AG04450 (cell line): ENCODE data around the gene HTR3D. TPM values are rescaled to one million over a fixed set of nuclear protein-coding genes. Genes with fewer than 3 reads are reported as not detected.
A peak's percentile ranks its signal among the peaks of the same experiment; 100 is the strongest.
"Not testable (repeated sequence)": the region's sequence is repeated elsewhere in the genome, so short reads cannot be mapped to it uniquely, and the experiment has no call there.

Source experiments
- CTCF ChIA-PET: fragments of 300-600, 350-600 bp; formaldehyde crosslinking; extraction: SDS; loops from one replicate; lab custom pipeline; 2022; ENCODE audit warnings: antibody characterized with exemption, inconsistent platforms; lab: Charles Lee
- POLR2A ChIA-PET: fragments of 350-600 bp; formaldehyde crosslinking; extraction: SDS; loops from one replicate; lab custom pipeline; 2021; ENCODE audit warnings: antibody characterized with exemption, inconsistent platforms; lab: Yijun Ruan, JAX
- DNase-seq: peaks from one replicate; pipeline ENCODE4 v3.0.0-alpha.2; 2011; ENCODE audit warnings: low read depth, low spot score
- H3K27ac ChIP-seq: one replicate; pipeline ENCODE4 v1.5.1; 2012; ENCODE audit warnings: low read depth, low read length, control low read depth
- H3K27me3 ChIP-seq: one replicate; pipeline ENCODE4 v1.6.0; 2012; ENCODE audit warnings: low read length; ENCODE audit not compliant: control insufficient read depth, insufficient read depth
- H3K4me3 ChIP-seq: 2 replicates; pipeline ENCODE4 v1.5.1; 2011; ENCODE audit warnings: mild to moderate bottlenecking, low read depth, low read length, control low read depth
- H3K9me3 ChIP-seq: 2 replicates; pipeline ENCODE4 v1.5.1; 2012; ENCODE audit warnings: low read length; ENCODE audit not compliant: control insufficient read depth, insufficient read depth
- polyA plus RNA-seq: library from polyadenylated mRNA; depleted of rRNA; stranded (reverse); fragments of >200 nt; gene quantifications from 2 replicates; pipeline ENCODE4 v1.2.3, GENCODE V29; 2011
- TF ChIP-seq, protein P1 (sequence below): IDR thresholded peaks from 2 replicates; pipeline ENCODE4 v1.5.1; 2011; ENCODE audit warnings: low read depth, low read length, control low read depth, inconsistent platforms

HTR3D gene
- polyA plus RNA-seq, 1 experiment: not detected

GRCh38 chr3:184029443-184029842 is 2.1 kb upstream of the HTR3D start:
- no peak overlapping the region for H3K27ac ChIP-seq
- CTCF ChIA-PET: interaction anchor here (0.6 to 1.3 kb wide), 4 partner anchors 10 to 134 kb away, joined by 3 to 5 read pairs (median 4); partner anchors contain the start of gene ABCC5
- H3K9me3 ChIP-seq: no peaks in the 10 kb centered on the region
- H3K4me3 ChIP-seq: no peak overlapping the region
- no peaks in the 10 kb centered on the region for H3K27me3 ChIP-seq
- TF ChIP-seq, protein P1, sequence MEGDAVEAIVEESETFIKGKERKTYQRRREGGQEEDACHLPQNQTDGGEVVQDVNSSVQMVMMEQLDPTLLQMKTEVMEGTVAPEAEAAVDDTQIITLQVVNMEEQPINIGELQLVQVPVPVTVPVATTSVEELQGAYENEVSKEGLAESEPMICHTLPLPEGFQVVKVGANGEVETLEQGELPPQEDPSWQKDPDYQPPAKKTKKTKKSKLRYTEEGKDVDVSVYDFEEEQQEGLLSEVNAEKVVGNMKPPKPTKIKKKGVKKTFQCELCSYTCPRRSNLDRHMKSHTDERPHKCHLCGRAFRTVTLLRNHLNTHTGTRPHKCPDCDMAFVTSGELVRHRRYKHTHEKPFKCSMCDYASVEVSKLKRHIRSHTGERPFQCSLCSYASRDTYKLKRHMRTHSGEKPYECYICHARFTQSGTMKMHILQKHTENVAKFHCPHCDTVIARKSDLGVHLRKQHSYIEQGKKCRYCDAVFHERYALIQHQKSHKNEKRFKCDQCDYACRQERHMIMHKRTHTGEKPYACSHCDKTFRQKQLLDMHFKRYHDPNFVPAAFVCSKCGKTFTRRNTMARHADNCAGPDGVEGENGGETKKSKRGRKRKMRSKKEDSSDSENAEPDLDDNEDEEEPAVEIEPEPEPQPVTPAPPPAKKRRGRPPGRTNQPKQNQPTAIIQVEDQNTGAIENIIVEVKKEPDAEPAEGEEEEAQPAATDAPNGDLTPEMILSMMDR: no peak
- no peak for DNase-seq
- POLR2A ChIA-PET: no interaction called here

GRCh38 chr3:184030536-184030935 is 1.0 kb upstream of the HTR3D start:
- TF ChIP-seq, protein P1: no peak
- CTCF ChIA-PET: interaction anchor here (0.9 to 1.2 kb wide), 2 partner anchors 9 to 13 kb away, joined by 3 to 4 read pairs; partner anchors contain the start of gene ABCC5
- Histone ChIP-seq H3K27ac (no peak overlapping the region), H3K9me3 (no peaks in the 10 kb centered on the region), H3K4me3 (no peak overlapping the region), H3K27me3 (no peaks in the 10 kb centered on the region)
- POLR2A ChIA-PET: no interaction called here
- no peak for DNase-seq

DNA sequence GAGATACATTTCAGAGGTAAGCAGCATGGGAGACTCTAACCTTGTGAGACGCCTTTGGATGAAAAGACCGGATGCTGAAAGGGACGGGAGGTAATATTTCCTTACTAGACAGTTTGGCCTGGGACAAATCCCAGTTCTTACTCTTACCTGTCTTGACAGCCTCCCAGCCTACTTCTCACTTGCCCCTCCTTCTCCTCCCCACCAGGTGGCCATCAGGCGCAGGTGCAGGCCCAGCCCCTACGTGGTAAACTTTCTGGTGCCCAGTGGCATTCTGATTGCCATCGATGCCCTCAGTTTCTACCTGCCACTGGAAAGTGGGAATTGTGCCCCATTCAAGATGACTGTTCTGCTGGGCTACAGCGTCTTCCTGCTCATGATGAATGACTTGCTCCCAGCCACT is 6.3 kb downstream of the HTR3D start:
- H3K27me3 ChIP-seq: no peaks in the 10 kb centered on the region
- CTCF ChIA-PET: no interaction called here
- POLR2A ChIA-PET: no interaction called here
- no peak for DNase-seq
- TF ChIP-seq, protein P1: no peak
- no peak overlapping the region for H3K27ac ChIP-seq
- no peaks in the 10 kb centered on the region for H3K9me3 ChIP-seq
- no peak overlapping the region for H3K4me3 ChIP-seq

DNA sequence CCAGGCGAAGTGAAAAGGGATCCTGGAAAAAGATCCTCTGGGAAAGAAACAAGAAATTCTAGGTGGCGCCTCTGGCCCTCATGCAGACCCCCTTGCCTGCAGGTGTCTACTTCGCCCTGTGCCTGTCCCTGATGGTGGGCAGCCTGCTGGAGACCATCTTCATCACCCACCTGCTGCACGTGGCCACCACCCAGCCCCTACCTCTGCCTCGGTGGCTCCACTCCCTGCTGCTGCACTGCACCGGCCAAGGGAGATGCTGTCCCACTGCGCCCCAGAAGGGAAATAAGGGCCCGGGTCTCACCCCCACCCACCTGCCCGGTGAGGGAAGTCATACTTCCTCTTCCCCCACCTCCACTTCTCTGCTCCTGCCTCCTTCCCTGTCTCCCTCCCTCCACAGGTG is 6.8 kb downstream of the HTR3D start:
- POLR2A ChIA-PET, H3K9me3 ChIP-seq, CTCF ChIA-PET, DNase-seq, H3K27me3 ChIP-seq, H3K27ac ChIP-seq, H3K4me3 ChIP-seq: not testable (repeated sequence)

- peaks cover 4% of the 10 kb centered on the region for H3K27me3 ChIP-seq
- H3K4me3 ChIP-seq: no peak overlapping the region
- no peaks in the 10 kb centered on the region for H3K9me3 ChIP-seq
- no peak for DNase-seq
- H3K27ac ChIP-seq: no peak overlapping the region
- TF ChIP-seq, protein P1: no peak
- ChIA-PET CTCF (interaction anchor here (0.6 to 1.8 kb wide), 7 partner anchors 9 to 215 kb away, joined by 3 to 7 read pairs (median 3); no protein-coding TSS in a partner anchor), POLR2A (no interaction called here)
Measured at GRCh38 chr3:184039414-184039813, 7.9 kb downstream of the HTR3D start.

DNA sequence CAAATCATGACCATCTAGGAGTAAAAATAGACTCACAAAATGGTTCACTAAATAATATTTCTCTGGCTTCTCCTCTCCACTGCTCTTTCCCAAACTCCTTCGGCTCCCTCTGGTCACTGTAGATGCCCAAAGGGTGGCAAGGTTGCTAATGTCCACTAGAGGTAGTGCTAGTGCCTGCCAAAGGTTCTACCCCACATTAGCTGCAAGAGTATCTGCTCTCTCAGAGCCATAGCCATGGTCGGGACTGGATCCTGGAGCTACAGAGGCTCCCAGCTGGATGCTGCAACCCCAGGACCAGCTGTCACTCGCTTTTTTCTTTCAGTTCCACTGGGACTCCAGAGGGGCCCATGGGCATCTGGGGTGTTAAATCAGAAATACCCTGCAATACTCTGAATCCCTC is 8.5 kb downstream of the HTR3D start:
- TF ChIP-seq, protein P1: peak; percentile 56
- CTCF ChIA-PET: interaction anchor here (0.6 to 1.8 kb wide), 7 partner anchors 10 to 214 kb away, joined by 3 to 7 read pairs (median 3); no protein-coding TSS in a partner anchor
- POLR2A ChIA-PET: no interaction called here
- Histone ChIP-seq H3K4me3 (no peak overlapping the region), H3K9me3 (no peaks in the 10 kb centered on the region), H3K27ac (no peak overlapping the region), H3K27me3 (peaks cover 4% of the 10 kb centered on the region)
- DNase-seq: no peak
